K562 (cell line): ENCODE measurements around the gene AMZ1. TPM values are rescaled to one million over a fixed set of nuclear protein-coding genes. Genes with fewer than 3 reads are reported as not detected.

Source experiments
- ATAC-seq: fragments of 200-7000 bp; cut with Tn5 transposase; 3 replicates; pipeline ENCODE4 v1.9.1; 2020; ENCODE audit warnings: moderate library complexity
- BruUV-seq: library from RNA; stranded (reverse); fragments of 400-500 nt; replicated peaks from 2 replicates; lab custom pipeline; 2021; lab: Mats Ljungman, UMichigan
- CTCF ChIA-PET: fragments of 300-600 bp; formaldehyde crosslinking; extraction: SDS; loops from one replicate; lab custom pipeline; 2021; ENCODE audit warnings: low intra/inter-chr PET ratio; lab: Yijun Ruan, JAX
- POLR2A ChIA-PET: fragments of 300-600, 350-650 bp; sonication (Branson Sonifier 250); formaldehyde crosslinking; extraction: SDS; loops from one replicate; lab custom pipeline; 2021; ENCODE audit warnings: antibody characterized with exemption, inconsistent platforms; lab: Yijun Ruan, JAX
- DNase-seq, 4 experiments: peaks; one replicate each; pipeline versions ENCODE4 v3.0.0 to v3.0.0-alpha.2; 2011 to 2018; ENCODE audit warnings: low spot score in 3 of 4, mixed read lengths in 3 of 4; ENCODE audit errors: extremely low read depth in 1 of 4
- FAIRE-seq: peaks from 2 replicates; lab custom pipeline; 2011; peaks lifted over from hg19 to GRCh38; lab: Jason Lieb, UNC
- H2AFZ ChIP-seq: 2 replicates; pipeline ENCODE4 v1.6.0; 2011; ENCODE audit warnings: low read depth, low read length, control low read depth, inconsistent platforms
- H3K27ac ChIP-seq: fragments of 200-600 bp; 3 replicates; pipeline ENCODE4 v1.8.0; 2011; ENCODE audit warnings: low read depth, mild to moderate bottlenecking, control low read depth, inconsistent platforms, low read length, moderate library complexity, mixed read lengths; ENCODE audit errors: extremely low read depth
- H3K27me3 ChIP-seq, 2 experiments: fragments of 300-600 bp in 1 of 2; 2 replicates in 1 of 2; 3 replicates in 1 of 2; pipeline versions ENCODE4 v1.6.0 to v1.8.0; 2011; ENCODE audit warnings: inconsistent platforms in 2 of 2, low read length in 2 of 2, mild to moderate bottlenecking in 1 of 2, mixed read lengths in 1 of 2, moderate library complexity in 1 of 2; ENCODE audit not compliant: control insufficient read depth in 2 of 2, insufficient read depth in 2 of 2
- H3K36me3 ChIP-seq: fragments of 300-600 bp; 3 replicates; pipeline ENCODE4 v1.8.0; 2011; ENCODE audit warnings: mild to moderate bottlenecking, low read length, inconsistent platforms; ENCODE audit not compliant: control insufficient read depth, insufficient read depth
- H3K4me1 ChIP-seq, 2 experiments: fragments of 200-600 bp in 1 of 2; replicated peaks in 1 of 2; 2 replicates in 1 of 2; 3 replicates in 1 of 2; pipeline versions ENCODE4 v1.5.1 to v1.8.0; 2011; ENCODE audit warnings: inconsistent platforms in 2 of 2, low read length in 2 of 2, mild to moderate bottlenecking in 1 of 2, mixed read lengths in 1 of 2, moderate library complexity in 1 of 2; ENCODE audit not compliant: control insufficient read depth in 2 of 2, insufficient read depth in 2 of 2
- H3K4me2 ChIP-seq: 2 replicates; pipeline ENCODE4 v1.6.1; 2011; ENCODE audit warnings: low read length, control low read depth, inconsistent platforms, mixed read lengths; ENCODE audit not compliant: insufficient read depth
- H3K4me3 ChIP-seq: fragments of 200-600 bp; sonication (generic), shearing (Covaris generic); 2 replicates; pipeline ENCODE4 v1.5.1; 2016; ENCODE audit warnings: control low read depth, inconsistent platforms
- H3K79me2 ChIP-seq: fragments of 200-600 bp; 3 replicates; pipeline ENCODE4 v1.8.0; 2011; ENCODE audit warnings: low read length, inconsistent platforms; ENCODE audit not compliant: control insufficient read depth, insufficient read depth
- H3K9ac ChIP-seq, 2 experiments: 2 replicates each; pipeline versions ENCODE4 v1.6.0 to v1.6.1; 2011; ENCODE audit warnings: low read depth in 2 of 2, low read length in 2 of 2, control low read depth in 1 of 2, inconsistent platforms in 1 of 2, mild to moderate bottlenecking in 1 of 2, mixed read lengths in 1 of 2; ENCODE audit not compliant: insufficient read depth in 1 of 2
- H3K9me1 ChIP-seq: one replicate; pipeline ENCODE4 v1.6.0; 2011; ENCODE audit warnings: inconsistent platforms, mild to moderate bottlenecking, low read length, moderate library complexity; ENCODE audit not compliant: control insufficient read depth, insufficient read depth
- H3K9me3 ChIP-seq: replicated peaks from 2 replicates; pipeline ENCODE4 v1.5.1; 2011; ENCODE audit warnings: low read depth, low read length, inconsistent platforms; ENCODE audit not compliant: control insufficient read depth, insufficient read depth
- H4K20me1 ChIP-seq: replicated peaks from 2 replicates; pipeline ENCODE4 v1.6.1; 2011; ENCODE audit warnings: low read length, inconsistent platforms, mixed read lengths; ENCODE audit not compliant: control insufficient read depth, insufficient read depth
- HDAC6 ChIP-seq: IDR thresholded peaks from 2 replicates; pipeline ENCODE4 v1.6.1; 2012; ENCODE audit warnings: low read depth, mild to moderate bottlenecking, control low read depth, inconsistent platforms, low read length, moderate library complexity
- MAZ ChIP-seq, 2 experiments: fragments of 450-650 bp in 1 of 2; sonication (generic) in 1 of 2; formaldehyde crosslinking; IDR thresholded peaks in 1 of 2; conservative IDR thresholded peaks in 1 of 2; 2 replicates each; pipeline versions ENCODE4 v1.4.0 to v1.5.0; 2020; ENCODE audit warnings: mild to moderate bottlenecking in 1 of 2, missing genetic modification reagents in 1 of 2
- SMAD1 ChIP-seq: fragments of 150-350 bp; IDR thresholded peaks from 2 replicates; pipeline ENCODE4 v1.6.1; 2014; ENCODE audit warnings: low read length, low read depth; ENCODE audit not compliant: partially characterized antibody
- ZNF444 ChIP-seq: fragments of 250-450 bp; sonication (Bioruptor Pico); IDR thresholded peaks from 2 replicates; pipeline ENCODE4 v1.4.0; 2020; ENCODE audit warnings: mild to moderate bottlenecking, moderate library complexity
- WGBS: fragments of 100-300 bp; shearing (Covaris generic); methylation state at CpG from one replicate; pipeline ENCODE4 v1.1.6; 2016; ENCODE audit warnings: low coverage, mixed read lengths; ENCODE audit not compliant: insufficient coverage; ENCODE audit errors: missing lambda C conversion rate; 5-methylcytosine and 5-hydroxymethylcytosine counted together
- in situ Hi-C: fragments of 300-500 bp; cut with MboI; formaldehyde crosslinking; loops from 4 replicates; pipeline ENCODE4 v1.15.0; 2018; ENCODE audit warnings: inconsistent platforms, mixed read lengths
- intact Hi-C: fragments of 100-400 bp; cut with micrococcal nuclease; formaldehyde crosslinking; loops from 2 replicates; pipeline ENCODE4 v1.14.2; 2022
- polyA plus RNA-seq, 8 experiments: library from polyadenylated mRNA; depleted of rRNA in 4 of 8; stranded (reverse) in 5 of 8; unstranded in 3 of 8; fragments of >200 nt; fragmentation: Nextera tagmentation in 2 of 8; fragmentation: Illumina TruSeq in 1 of 8; extraction: Ambion mirVana in 2 of 8; extraction: Trizol in 1 of 8; gene quantifications; 2 replicates each; pipeline versions ENCODE4 v1.2.1 to v1.2.3, GENCODE V29; 2011 to 2014; ENCODE audit warnings: inconsistent platforms in 1 of 8, missing spikeins in 1 of 8
- total RNA-seq, 7 experiments: library from RNA; depleted of rRNA in 6 of 7; stranded (reverse); fragments of >200 nt in 6 of 7; fragmentation: Illumina TruSeq in 2 of 7; extraction: Trizol in 2 of 7; gene quantifications; 2 replicates each; pipeline versions ENCODE4 v1.2.1 to v1.2.3, GENCODE V29; 2011 to 2021; ENCODE audit warnings: low replicate concordance in 1 of 7
- TF ChIP-seq, protein P1 (sequence below): fragments of 150-350 bp; conservative IDR thresholded peaks from 2 replicates; pipeline ENCODE4 v1.6.1; 2014; ENCODE audit warnings: low read length
- TF ChIP-seq, protein P2 (sequence below): fragments of 250-450 bp; sonication (Bioruptor Pico); IDR thresholded peaks from 2 replicates; pipeline ENCODE4 v1.4.0; 2020; ENCODE audit warnings: mild to moderate bottlenecking
- TF ChIP-seq, protein P3 (sequence below): sonication (generic); formaldehyde crosslinking; IDR thresholded peaks from 2 replicates; pipeline ENCODE4 v1.5.0; 2020; ENCODE audit warnings: missing genetic modification reagents

AMZ1 gene
- total and polyA plus RNA-seq, 9 of the 15 experiments (the other 6 are each of a cell fraction or from before 2014, with no cell fraction given) = not detected

DNA sequence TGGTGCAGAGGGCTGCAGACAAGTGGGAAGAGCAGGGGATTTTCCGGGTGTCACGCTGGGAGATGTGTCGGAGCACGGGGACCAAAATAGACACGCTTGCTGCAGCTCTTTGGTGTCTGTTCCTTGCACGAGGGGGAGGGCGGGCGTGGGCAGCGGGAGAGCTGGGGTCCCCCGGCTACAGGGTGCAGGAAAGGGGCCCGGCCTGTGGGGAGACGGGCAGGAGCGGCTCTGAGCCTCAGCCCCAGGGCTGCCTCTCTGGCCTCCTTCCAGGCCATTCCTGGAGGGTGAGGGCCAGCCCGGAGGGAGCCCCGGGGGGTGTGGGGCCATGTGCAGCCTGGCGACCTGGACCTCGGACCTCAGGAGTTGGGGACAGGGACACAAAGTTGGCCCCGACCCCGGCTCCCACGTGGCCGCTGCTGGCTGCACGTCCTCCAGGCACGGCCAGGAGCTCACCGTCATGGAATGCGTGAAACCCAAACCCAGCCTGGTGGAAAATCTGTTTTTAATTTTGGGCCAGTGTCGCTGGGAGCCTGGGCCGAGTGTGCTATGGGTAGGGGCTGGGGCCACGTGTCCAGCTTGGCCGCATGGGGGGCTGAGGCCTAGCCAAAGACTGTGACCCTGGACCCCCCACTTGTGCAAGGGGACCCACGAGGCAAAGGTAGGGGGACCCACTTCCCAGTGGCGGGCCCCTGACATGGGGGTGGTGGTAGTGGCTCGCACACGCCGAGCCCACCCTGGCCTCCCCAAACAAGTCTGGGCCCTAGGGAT, 49.6 kb upstream of the AMZ1 start:
- FAIRE-seq (no peak), DNase-seq (no peak), ATAC-seq (no peak)
- no peak overlapping the region for H3K4me2 ChIP-seq
- no peaks in the 10 kb centered on the region for H3K9me3 ChIP-seq
- no peak overlapping the region; a peak in 1 of 4 replicates for H3K9ac ChIP-seq
- BruUV-seq = no TSS peak
- H3K4me1 ChIP-seq = peaks cover 4 to 83% of the 10 kb centered on the region in 2 experiments; a peak in 4 of 5 replicates
- no peaks in the 10 kb centered on the region for H3K36me3 ChIP-seq
- ChIA-PET POLR2A (interaction anchor here (0.9 kb wide), 1 partner anchor 18 kb away, joined by 3 read pairs; no protein-coding TSS in a partner anchor), CTCF (no interaction called here)
- no peak overlapping the region for H2AFZ ChIP-seq
- no peaks in the 10 kb centered on the region for H3K9me1 ChIP-seq
- TF ChIP-seq, protein P1, sequence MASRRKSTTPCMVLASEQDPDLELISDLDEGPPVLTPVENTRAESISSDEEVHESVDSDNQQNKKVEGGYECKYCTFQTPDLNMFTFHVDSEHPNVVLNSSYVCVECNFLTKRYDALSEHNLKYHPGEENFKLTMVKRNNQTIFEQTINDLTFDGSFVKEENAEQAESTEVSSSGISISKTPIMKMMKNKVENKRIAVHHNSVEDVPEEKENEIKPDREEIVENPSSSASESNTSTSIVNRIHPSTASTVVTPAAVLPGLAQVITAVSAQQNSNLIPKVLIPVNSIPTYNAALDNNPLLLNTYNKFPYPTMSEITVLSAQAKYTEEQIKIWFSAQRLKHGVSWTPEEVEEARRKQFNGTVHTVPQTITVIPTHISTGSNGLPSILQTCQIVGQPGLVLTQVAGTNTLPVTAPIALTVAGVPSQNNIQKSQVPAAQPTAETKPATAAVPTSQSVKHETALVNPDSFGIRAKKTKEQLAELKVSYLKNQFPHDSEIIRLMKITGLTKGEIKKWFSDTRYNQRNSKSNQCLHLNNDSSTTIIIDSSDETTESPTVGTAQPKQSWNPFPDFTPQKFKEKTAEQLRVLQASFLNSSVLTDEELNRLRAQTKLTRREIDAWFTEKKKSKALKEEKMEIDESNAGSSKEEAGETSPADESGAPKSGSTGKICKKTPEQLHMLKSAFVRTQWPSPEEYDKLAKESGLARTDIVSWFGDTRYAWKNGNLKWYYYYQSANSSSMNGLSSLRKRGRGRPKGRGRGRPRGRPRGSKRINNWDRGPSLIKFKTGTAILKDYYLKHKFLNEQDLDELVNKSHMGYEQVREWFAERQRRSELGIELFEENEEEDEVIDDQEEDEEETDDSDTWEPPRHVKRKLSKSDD = no peak
- TF ChIP-seq, protein P2, sequence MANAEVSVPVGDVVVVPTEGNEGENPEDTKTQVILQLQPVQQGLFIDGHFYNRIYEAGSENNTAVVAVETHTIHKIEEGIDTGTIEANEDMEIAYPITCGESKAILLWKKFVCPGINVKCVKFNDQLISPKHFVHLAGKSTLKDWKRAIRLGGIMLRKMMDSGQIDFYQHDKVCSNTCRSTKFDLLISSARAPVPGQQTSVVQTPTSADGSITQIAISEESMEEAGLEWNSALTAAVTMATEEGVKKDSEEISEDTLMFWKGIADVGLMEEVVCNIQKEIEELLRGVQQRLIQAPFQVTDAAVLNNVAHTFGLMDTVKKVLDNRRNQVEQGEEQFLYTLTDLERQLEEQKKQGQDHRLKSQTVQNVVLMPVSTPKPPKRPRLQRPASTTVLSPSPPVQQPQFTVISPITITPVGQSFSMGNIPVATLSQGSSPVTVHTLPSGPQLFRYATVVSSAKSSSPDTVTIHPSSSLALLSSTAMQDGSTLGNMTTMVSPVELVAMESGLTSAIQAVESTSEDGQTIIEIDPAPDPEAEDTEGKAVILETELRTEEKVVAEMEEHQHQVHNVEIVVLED (CRISPR knock-in tag) = no peak
- TF ChIP-seq, protein P3, sequence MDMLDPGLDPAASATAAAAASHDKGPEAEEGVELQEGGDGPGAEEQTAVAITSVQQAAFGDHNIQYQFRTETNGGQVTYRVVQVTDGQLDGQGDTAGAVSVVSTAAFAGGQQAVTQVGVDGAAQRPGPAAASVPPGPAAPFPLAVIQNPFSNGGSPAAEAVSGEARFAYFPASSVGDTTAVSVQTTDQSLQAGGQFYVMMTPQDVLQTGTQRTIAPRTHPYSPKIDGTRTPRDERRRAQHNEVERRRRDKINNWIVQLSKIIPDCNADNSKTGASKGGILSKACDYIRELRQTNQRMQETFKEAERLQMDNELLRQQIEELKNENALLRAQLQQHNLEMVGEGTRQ (CRISPR knock-in tag) = no peak
- TF ChIP-seq HDAC6 (no peak), ZNF444 (CRISPR knock-in tag) (no peak), SMAD1 (no peak), MAZ (CRISPR knock-in tag; conservative IDR thresholded peaks at IDR 0.05 in 1 of 2, IDR thresholded peaks at IDR 0.05 in 1 of 2) (no peak)
- in situ Hi-C loops (no loop called here), intact Hi-C loops (no loop called here)
- no peak overlapping the region for H3K4me3 ChIP-seq
- 50% methylated on average over 20 of the region's 34 CpGs for WGBS
- H3K79me2 ChIP-seq = no peaks in the 10 kb centered on the region
- H3K27me3 ChIP-seq = no peaks in the 10 kb centered on the region; a peak in 1 of 5 replicates
- no peak overlapping the region for H3K27ac ChIP-seq
- peaks cover 15% of the 10 kb centered on the region; the same call in 1 of the 2 replicates for H4K20me1 ChIP-seq
